ENCODE measurements around the gene DYNLT1. TPM values are rescaled to one million over a fixed set of nuclear protein-coding genes. Genes with fewer than 3 reads are reported as not detected.
"Not testable (repeated sequence)": the region's sequence is repeated elsewhere in the genome, so short reads cannot be mapped to it uniquely, and the experiment has no call there.

DYNLT1 gene
- total RNA-seq, 3 donors from 2014 or later (not counting 1 experiment from before 2014, with no cell fraction given) = 85.7 to 106 (median 86.8) TPM

- Mint-ChIP-seq H3K9me3 (no peaks in the 10 kb centered on the region), H3K36me3 (peaks cover 9% of the 10 kb centered on the region), H3K4me1 (peaks cover 30 to 36% of the 10 kb centered on the region in 2 donors), H3K4me3 (no peak overlapping the region), H3K27me3 (ENCODE audit: low read depth in 2 of 2) (no peaks in the 10 kb centered on the region), H3K27ac (peak overlapping the region; percentile 23 to 68)
- Histone ChIP-seq H3K27me3 (ENCODE audit: control insufficient read depth, insufficient read depth, low read length) (no peaks in the 10 kb centered on the region), H3K36me3 (ENCODE audit: control insufficient read depth, insufficient read depth, low read length) (peaks cover 46% of the 10 kb centered on the region), H3K27ac (ENCODE audit: low read length) (no peak overlapping the region), H3K9me3 (ENCODE audit: control insufficient read depth, insufficient read depth, low read length) (no peaks in the 10 kb centered on the region), H3K4me1 (ENCODE audit: control insufficient read depth, insufficient read depth, low read length) (no peaks in the 10 kb centered on the region), H3K4me3 (ENCODE audit: low read length) (no peak overlapping the region)
- ATAC-seq (no peak), DNase-seq (no peak)
- WGBS (ENCODE audit: insufficient coverage) = 97% methylated on average over 17 of the region's 17 CpGs
- intact Hi-C loops (cut with micrococcal nuclease) = no loop called here
- TF ChIP-seq CTCF (IDR thresholded peaks at IDR 0.05) = no peak
Observed at GRCh38 chr6:158619922-158620801, 24.4 kb downstream of the DYNLT1 start.

DNA sequence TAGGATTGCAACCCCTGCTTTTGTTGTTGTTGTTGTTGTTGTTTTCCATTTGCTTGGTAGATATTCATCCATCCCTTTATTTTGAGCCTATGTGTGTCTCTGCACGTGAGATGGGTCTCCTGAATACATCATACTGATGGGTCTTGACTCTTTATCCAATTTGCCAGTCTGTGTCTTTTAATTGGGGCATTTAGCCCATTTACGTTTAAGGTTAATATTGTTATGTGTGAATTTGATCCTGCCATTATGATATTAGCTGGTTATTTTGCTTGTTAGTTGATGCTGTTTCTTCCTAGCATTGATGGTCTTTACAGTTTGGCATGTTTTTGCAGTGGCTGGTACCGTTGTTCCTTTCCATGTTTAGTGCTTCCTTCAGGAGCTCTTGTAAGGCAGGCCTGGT is 26.3 kb downstream of the DYNLT1 start:
- H3K27ac ChIP-seq (ENCODE audit: low read length); H3K9me3 Mint-ChIP-seq; ATAC-seq; H3K27me3 ChIP-seq (ENCODE audit: control insufficient read depth, insufficient read depth, low read length); H3K9me3 ChIP-seq (ENCODE audit: control insufficient read depth, insufficient read depth, low read length); H3K4me1 ChIP-seq (ENCODE audit: control insufficient read depth, insufficient read depth, low read length); H3K4me3 Mint-ChIP-seq; H3K4me3 ChIP-seq (ENCODE audit: low read length); H3K27me3 Mint-ChIP-seq (ENCODE audit: low read depth in 2 of 2); DNase-seq; intact Hi-C loops (cut with micrococcal nuclease): not testable (repeated sequence)
- Mint-ChIP-seq H3K36me3 (peaks cover 14% of the 10 kb centered on the region), H3K27ac (peak overlapping the region; percentile 67 to 68), H3K4me1 (peaks cover 30 to 41% of the 10 kb centered on the region in 2 donors)
- peaks cover 43% of the 10 kb centered on the region for H3K36me3 ChIP-seq (ENCODE audit: control insufficient read depth, insufficient read depth, low read length)
- WGBS (ENCODE audit: insufficient coverage) = 95% methylated on average over 2 of the region's 3 CpGs

DNA sequence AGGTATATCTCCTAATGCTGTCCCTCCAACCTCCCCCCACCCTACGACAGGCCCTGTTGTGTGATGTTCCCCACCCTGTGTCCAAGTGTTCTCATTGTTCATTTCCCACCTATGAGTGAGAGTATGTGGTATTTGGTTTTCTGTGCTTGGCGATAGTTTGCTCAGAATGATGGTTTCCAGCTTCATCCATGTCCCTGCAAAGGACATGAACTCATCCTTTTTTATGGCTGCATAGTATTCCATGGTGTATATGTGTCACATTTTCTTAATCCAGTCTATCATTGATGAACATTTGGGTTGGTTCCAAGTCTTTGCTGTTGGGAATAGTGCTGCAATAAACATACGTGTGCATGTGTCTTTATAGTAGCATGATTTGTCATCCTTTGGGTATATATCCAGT is 29.9 kb downstream of the DYNLT1 start:
- H3K27me3 ChIP-seq (ENCODE audit: control insufficient read depth, insufficient read depth, low read length); H3K27me3 Mint-ChIP-seq (ENCODE audit: low read depth in 2 of 2); intact Hi-C loops (cut with micrococcal nuclease); H3K9me3 Mint-ChIP-seq; H3K4me1 ChIP-seq (ENCODE audit: control insufficient read depth, insufficient read depth, low read length); H3K9me3 ChIP-seq (ENCODE audit: control insufficient read depth, insufficient read depth, low read length); ATAC-seq; DNase-seq; H3K4me3 Mint-ChIP-seq; H3K27ac ChIP-seq (ENCODE audit: low read length); H3K4me3 ChIP-seq (ENCODE audit: low read length): not testable (repeated sequence)
- Mint-ChIP-seq H3K27ac (peak overlapping the region; percentile 62 to 68), H3K36me3 (peaks cover 14% of the 10 kb centered on the region), H3K4me1 (peaks cover 30 to 44% of the 10 kb centered on the region in 2 donors)
- peaks cover 43% of the 10 kb centered on the region for H3K36me3 ChIP-seq (ENCODE audit: control insufficient read depth, insufficient read depth, low read length)
- 100% methylated on average over 3 of the region's 3 CpGs for WGBS (ENCODE audit: insufficient coverage)

- no peak for TF ChIP-seq CTCF (IDR thresholded peaks at IDR 0.05)
- Mint-ChIP-seq H3K9me3 (no peaks in the 10 kb centered on the region), H3K27me3 (ENCODE audit: low read depth in 2 of 2) (no peaks in the 10 kb centered on the region), H3K4me1 (peaks cover 5 to 26% of the 10 kb centered on the region in 2 donors), H3K27ac (peak overlapping the region; percentile 63 to 67), H3K4me3 (no peak overlapping the region), H3K36me3 (peaks cover 14% of the 10 kb centered on the region)
- H3K27me3 ChIP-seq (ENCODE audit: control insufficient read depth, insufficient read depth, low read length) = no peaks in the 10 kb centered on the region
- no peak overlapping the region for H3K27ac ChIP-seq (ENCODE audit: low read length)
- peaks cover 67% of the 10 kb centered on the region for H3K36me3 ChIP-seq (ENCODE audit: control insufficient read depth, insufficient read depth, low read length)
- WGBS (ENCODE audit: insufficient coverage) = 95% methylated on average over 13 of the region's 14 CpGs
- intact Hi-C loops (cut with micrococcal nuclease) = no loop called here
- H3K4me3 ChIP-seq (ENCODE audit: low read length) = no peak overlapping the region
- H3K9me3 ChIP-seq (ENCODE audit: control insufficient read depth, insufficient read depth, low read length) = no peaks in the 10 kb centered on the region
- no peaks in the 10 kb centered on the region for H3K4me1 ChIP-seq (ENCODE audit: control insufficient read depth, insufficient read depth, low read length)
- no peak for DNase-seq
- ATAC-seq = no peak
Observed at GRCh38 chr6:158611541-158612370, 32.8 kb downstream of the DYNLT1 start.
